Naive thymus-derived CD8-positive, alpha-beta T cell (primary cell): Measurements from ENCODE around the gene TRDN. TPM values are rescaled to one million over a fixed set of nuclear protein-coding genes. Genes with fewer than 3 reads are reported as not detected.
"Not testable (repeated sequence)": the region's sequence is repeated elsewhere in the genome, so short reads cannot be mapped to it uniquely, and the experiment has no call there.

Experiments
- ATAC-seq, 2 donors: fragments of 150-1000 bp; cut with Tn5 transposase in 1 of 2; sonication (Bioruptor Pico), chemical (Tn5 transposase) in 1 of 2; 1 replicate in 1 of 2; 2 replicates in 1 of 2; pipeline ENCODE4 v1.10.0; 2021; ENCODE audit warnings: mild to moderate bottlenecking in 2 of 2, moderate library complexity in 2 of 2
- POLR2A ChIA-PET: fragments of 350-600 bp; sonication (Branson Sonifier 250); formaldehyde crosslinking; loops from one replicate; lab custom pipeline; 2021; ENCODE audit warnings: antibody characterized with exemption; lab: Charles Lee
- DNase-seq, 10 donors: peaks; one replicate each; pipeline versions ENCODE4 v3.0.0 to v3.0.0-alpha.2; 2020 to 2022
- H3K27ac Mint-ChIP-seq, 10 donors: one replicate each; pipeline ENCODE4 v1.8.0; 2020 to 2022; ENCODE audit warnings: mild to moderate bottlenecking in 10 of 10, mixed read lengths in 10 of 10, moderate library complexity in 4 of 10, inconsistent platforms in 1 of 10
- H3K27me3 Mint-ChIP-seq, 5 donors: one replicate each; pipeline ENCODE4 v1.8.0; 2021 to 2022; ENCODE audit warnings: mixed read lengths in 5 of 5
- H3K36me3 Mint-ChIP-seq, 3 donors: one replicate each; pipeline ENCODE4 v1.8.0; 2020 to 2022; ENCODE audit warnings: mixed read lengths in 3 of 3, mild to moderate bottlenecking in 2 of 3, inconsistent platforms in 1 of 3
- H3K4me1 Mint-ChIP-seq, 4 donors: one replicate each; pipeline ENCODE4 v1.8.0; 2021 to 2022; ENCODE audit warnings: mixed read lengths in 4 of 4
- H3K4me3 Mint-ChIP-seq, 10 donors: one replicate each; pipeline ENCODE4 v1.8.0; 2020 to 2022; ENCODE audit warnings: mild to moderate bottlenecking in 10 of 10, mixed read lengths in 10 of 10, moderate library complexity in 6 of 10, inconsistent platforms in 1 of 10
- H3K9me3 Mint-ChIP-seq, 9 donors: one replicate each; pipeline ENCODE4 v1.8.0; 2020 to 2022; ENCODE audit warnings: mixed read lengths in 9 of 9, mild to moderate bottlenecking in 3 of 9, inconsistent platforms in 1 of 9, moderate library complexity in 1 of 9
- polyA plus RNA-seq, 3 donors: library from polyadenylated mRNA; unstranded; fragments of 300-500 nt; fragmentation: Illumina TruSeq; gene quantifications; one replicate each; pipeline ENCODE4 v1.2.3, GENCODE V29; 2021
- total RNA-seq, 8 experiments: library from RNA in 2 of 8; stranded (reverse) in 2 of 8; gene quantifications; one replicate each; pipeline ENCODE4 v1.2.3 and lab custom pipeline; 2021 to 2026

Gene TRDN
- total and polyA plus RNA-seq, 5 experiments from 2014 or later, result not detected

DNA sequence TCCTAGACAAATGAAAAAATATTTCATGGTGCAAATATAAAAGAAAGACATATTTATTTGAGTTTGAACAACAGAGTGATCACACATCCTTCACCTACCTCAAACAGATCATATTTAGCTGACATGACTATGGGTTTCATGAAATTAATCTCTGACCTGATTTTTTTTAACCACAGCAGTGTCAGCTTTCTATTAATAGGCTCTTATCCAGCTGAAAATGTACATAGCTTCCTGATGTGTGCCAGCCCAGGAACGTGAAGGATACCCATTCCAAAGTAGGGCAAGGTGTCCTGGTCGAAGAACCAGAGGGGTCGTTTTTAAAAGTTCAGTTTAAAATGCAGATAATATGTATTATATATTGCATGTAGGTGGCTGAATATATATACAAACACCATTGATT lies 19.8 kb downstream of the TRDN start:
- H3K36me3 Mint-ChIP-seq, result no peaks in the 10 kb centered on the region
- no peaks in the 10 kb centered on the region for H3K27me3 Mint-ChIP-seq
- H3K9me3 Mint-ChIP-seq, result peaks cover 0 to 14% (median 0%) of the 10 kb centered on the region in 9 donors
- H3K27ac Mint-ChIP-seq, result no peak overlapping the region
- no peak for DNase-seq
- POLR2A ChIA-PET, result no interaction called here
- H3K4me3 Mint-ChIP-seq, result no peak overlapping the region
- no peak for ATAC-seq
- H3K4me1 Mint-ChIP-seq, result no peaks in the 10 kb centered on the region

DNA sequence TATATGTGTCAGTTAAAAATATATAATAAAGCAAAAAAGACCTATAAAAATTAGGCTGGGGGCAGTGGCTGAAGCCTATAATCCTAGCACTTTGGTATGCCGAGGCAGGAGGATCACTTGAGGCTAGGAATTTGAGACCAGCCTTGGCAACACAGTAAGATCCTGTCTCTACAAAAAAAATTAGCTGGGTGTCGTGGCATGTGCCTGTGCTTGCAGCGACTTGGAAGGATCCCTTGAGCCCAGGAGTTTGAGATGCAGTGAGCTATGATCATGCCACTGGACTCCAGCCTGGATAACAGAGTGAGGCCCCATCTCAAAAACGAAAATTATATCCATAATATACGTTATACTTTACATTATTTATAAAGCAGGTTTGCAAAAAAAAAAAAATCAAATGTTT lies 20.7 kb downstream of the TRDN start:
- Mint-ChIP-seq H3K4me3 (no peak overlapping the region), H3K9me3 (peaks cover 0 to 11% (median 0%) of the 10 kb centered on the region in 9 donors), H3K36me3 (no peaks in the 10 kb centered on the region), H3K27me3 (no peaks in the 10 kb centered on the region), H3K27ac (no peak overlapping the region), H3K4me1 (no peaks in the 10 kb centered on the region)
- ATAC-seq, result no peak
- DNase-seq, result no peak
- POLR2A ChIA-PET, result no interaction called here

DNA sequence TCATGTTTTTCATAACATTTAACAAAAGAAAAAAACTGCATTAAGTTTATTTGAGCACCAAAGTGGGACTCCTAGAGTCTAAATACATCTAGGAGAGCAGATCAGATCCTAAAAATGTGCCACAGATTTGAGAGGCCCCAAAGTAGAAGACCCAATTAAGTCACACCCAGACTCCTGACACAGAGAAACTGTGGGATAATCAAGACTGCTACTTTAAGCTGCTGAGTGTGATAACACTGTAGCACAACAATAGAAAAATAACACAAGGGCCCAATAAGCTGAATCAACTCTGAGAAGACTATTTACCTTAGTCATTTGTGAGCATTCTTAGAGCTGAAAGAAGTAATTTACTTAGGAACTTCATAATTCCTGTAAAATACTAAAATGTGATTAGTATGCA lies 26.0 kb downstream of the TRDN start:
- H3K4me3 Mint-ChIP-seq, result no peak overlapping the region
- H3K27me3 Mint-ChIP-seq, result no peaks in the 10 kb centered on the region
- no peaks in the 10 kb centered on the region for H3K36me3 Mint-ChIP-seq
- H3K4me1 Mint-ChIP-seq, result no peaks in the 10 kb centered on the region
- DNase-seq (no peak), ATAC-seq (no peak)
- no peak overlapping the region for H3K27ac Mint-ChIP-seq
- peaks cover 0 to 3% (median 0%) of the 10 kb centered on the region in 9 donors for H3K9me3 Mint-ChIP-seq
- POLR2A ChIA-PET, result no interaction called here

DNA sequence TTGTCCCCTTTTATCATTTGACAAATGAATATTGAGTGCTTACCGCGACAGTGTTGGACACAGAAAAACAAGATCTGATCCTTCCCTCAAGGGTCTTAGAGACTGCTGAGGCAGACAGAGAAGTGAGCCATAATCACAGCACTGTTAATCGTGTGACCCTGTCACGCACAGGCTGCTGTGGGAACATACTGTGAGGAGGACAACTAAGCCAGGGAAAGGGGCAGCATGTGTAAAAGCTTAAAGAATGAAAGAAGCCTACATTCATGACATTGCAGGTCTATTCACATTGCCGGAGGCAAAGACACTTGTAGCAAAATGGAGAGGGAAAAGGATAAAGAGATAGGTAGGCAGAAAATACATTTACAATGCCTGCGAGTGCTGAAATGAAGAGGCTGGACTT lies 32.7 kb downstream of the TRDN start:
- ATAC-seq (no peak), DNase-seq (no peak)
- Mint-ChIP-seq H3K36me3 (no peaks in the 10 kb centered on the region), H3K9me3 (peaks cover 0 to 7% (median 0%) of the 10 kb centered on the region in 9 donors), H3K4me1 (no peaks in the 10 kb centered on the region), H3K27me3 (no peaks in the 10 kb centered on the region), H3K4me3 (no peak overlapping the region), H3K27ac (no peak overlapping the region)
- POLR2A ChIA-PET, result no interaction called here

DNA sequence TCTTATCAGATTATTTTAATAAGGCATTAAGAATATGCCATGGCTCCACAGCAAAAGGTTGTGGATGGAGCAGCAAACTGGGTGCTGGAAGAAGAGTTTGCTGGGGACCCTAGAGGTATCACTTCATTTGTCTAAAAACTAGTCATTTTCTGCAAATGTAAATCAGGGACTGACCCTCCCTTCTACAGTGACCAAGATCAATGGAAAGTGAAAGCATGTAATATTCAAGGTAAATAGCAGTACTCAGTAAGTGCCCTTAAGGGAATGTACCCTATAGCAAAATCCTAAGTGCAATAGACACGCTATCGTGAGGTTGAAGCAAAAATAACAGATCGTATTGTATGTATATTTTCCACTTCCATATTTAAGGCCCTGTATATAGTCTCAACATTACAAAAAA lies 38.7 kb downstream of the TRDN start:
- DNase-seq, result no peak
- ATAC-seq, result no peak
- peaks cover 0 to 11% (median 0%) of the 10 kb centered on the region in 9 donors for H3K9me3 Mint-ChIP-seq
- H3K27ac Mint-ChIP-seq, result no peak overlapping the region
- no peaks in the 10 kb centered on the region for H3K27me3 Mint-ChIP-seq
- no peak overlapping the region for H3K4me3 Mint-ChIP-seq
- no peaks in the 10 kb centered on the region for H3K4me1 Mint-ChIP-seq
- no peaks in the 10 kb centered on the region for H3K36me3 Mint-ChIP-seq
- POLR2A ChIA-PET, result no interaction called here

DNA sequence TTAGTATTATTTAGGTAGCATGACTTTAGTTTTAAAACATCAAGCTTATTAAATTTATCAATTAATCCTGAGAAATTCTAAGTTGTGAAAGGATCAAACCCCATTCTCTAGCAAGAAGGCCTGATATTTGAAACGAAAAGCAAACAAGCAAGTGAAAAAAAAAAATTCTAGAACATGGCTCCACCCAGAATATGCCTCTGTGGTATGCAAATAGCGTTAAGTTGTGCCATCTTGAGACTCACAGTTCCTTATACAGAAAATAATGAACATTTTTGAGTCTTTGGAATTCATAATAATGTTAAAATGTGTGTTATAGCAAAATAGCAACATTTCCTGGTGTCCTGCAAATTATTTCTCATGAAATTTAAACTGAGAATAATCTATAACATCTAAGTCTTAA lies 42.0 kb downstream of the TRDN start:
- peaks cover 0 to 11% (median 0%) of the 10 kb centered on the region in 9 donors for H3K9me3 Mint-ChIP-seq
- H3K4me1 Mint-ChIP-seq, result no peaks in the 10 kb centered on the region

DNA sequence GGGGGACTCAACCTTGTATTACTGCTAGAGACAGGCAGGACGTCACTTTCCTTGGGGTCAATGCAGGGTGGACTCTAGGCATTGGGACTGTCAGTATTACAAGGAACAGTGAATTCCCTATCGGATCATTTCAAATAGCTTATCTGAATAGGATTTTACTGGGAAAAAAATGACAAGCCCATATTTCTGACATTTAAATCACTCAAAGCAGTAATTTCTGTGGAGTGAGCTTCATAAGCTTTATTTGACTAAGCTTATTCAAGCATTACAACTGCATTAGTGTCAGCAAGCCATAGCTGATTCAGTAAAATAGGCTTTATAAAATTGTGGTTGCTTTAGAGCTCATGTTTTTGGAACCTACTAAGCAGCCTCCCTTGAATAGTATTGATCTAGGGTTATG lies 44.3 kb downstream of the TRDN start:
- ATAC-seq (no peak), DNase-seq (no peak)
- Mint-ChIP-seq H3K36me3 (no peaks in the 10 kb centered on the region), H3K27me3 (no peaks in the 10 kb centered on the region), H3K4me1 (no peaks in the 10 kb centered on the region), H3K27ac (no peak overlapping the region), H3K9me3 (peaks cover 0 to 7% (median 0%) of the 10 kb centered on the region in 9 donors), H3K4me3 (no peak overlapping the region)
- POLR2A ChIA-PET, result no interaction called here

More for the DNA sequence above, 42.0 kb downstream of the TRDN start:
- POLR2A ChIA-PET, result no interaction called here
- Mint-ChIP-seq H3K27ac (no peak overlapping the region), H3K27me3 (no peaks in the 10 kb centered on the region), H3K4me3 (no peak overlapping the region), H3K36me3 (no peaks in the 10 kb centered on the region)
- ATAC-seq, result no peak
- DNase-seq, result no peak

DNA sequence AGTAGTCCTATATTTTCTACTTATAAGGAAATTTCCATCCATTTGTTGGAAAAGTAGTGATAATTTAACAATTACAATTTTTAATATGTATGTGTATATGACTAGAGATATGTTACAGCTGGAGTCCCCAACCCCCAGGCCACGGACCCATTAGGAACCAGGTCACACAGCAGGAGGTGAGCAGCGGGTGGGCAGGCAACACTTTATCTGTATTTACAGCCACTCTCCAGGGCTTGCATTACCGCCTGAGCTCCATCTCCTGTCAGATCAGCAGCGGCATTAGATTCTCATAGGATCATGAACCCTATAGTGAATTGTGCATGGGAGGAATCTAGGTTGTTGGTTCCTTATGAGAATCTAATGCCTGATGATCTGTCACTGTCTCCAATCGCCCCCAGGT lies 46.8 kb downstream of the TRDN start:
- POLR2A ChIA-PET, result no interaction called here
- Mint-ChIP-seq H3K4me3 (no peak overlapping the region), H3K36me3 (no peaks in the 10 kb centered on the region), H3K27ac (no peak overlapping the region), H3K27me3 (peaks cover 0 to 6% (median 0%) of the 10 kb centered on the region in 5 donors), H3K9me3 (peaks cover 0 to 17% (median 0%) of the 10 kb centered on the region in 9 donors), H3K4me1 (no peaks in the 10 kb centered on the region)
- ATAC-seq (no peak), DNase-seq (no peak)

DNA sequence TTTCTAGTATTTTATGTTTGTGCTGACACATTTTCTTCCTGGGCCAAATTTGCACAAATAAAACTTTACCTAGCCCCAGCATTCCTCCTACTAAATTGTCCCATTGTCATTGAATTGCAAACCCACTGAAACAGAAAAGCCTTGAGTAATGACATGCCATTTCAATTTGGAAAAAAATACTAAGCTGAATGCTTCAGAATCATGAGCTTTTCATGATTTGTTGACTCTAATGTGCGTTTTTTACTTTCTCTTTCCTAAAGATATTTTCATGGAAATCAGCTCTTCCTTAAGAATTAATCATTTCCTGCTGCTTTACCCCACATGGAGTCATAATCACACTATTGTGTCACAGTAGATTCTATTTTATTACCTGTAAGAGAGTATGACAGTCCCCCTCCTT lies 47.4 kb downstream of the TRDN start:
- H3K27ac Mint-ChIP-seq, result no peak overlapping the region
- peaks cover 0 to 6% (median 0%) of the 10 kb centered on the region in 5 donors for H3K27me3 Mint-ChIP-seq
- DNase-seq (no peak), ATAC-seq (no peak)
- POLR2A ChIA-PET, result no interaction called here
- H3K4me1 Mint-ChIP-seq, result no peaks in the 10 kb centered on the region
- H3K9me3 Mint-ChIP-seq, result peaks cover 0 to 20% (median 0%) of the 10 kb centered on the region in 9 donors
- H3K36me3 Mint-ChIP-seq, result no peaks in the 10 kb centered on the region
- no peak overlapping the region for H3K4me3 Mint-ChIP-seq

DNA sequence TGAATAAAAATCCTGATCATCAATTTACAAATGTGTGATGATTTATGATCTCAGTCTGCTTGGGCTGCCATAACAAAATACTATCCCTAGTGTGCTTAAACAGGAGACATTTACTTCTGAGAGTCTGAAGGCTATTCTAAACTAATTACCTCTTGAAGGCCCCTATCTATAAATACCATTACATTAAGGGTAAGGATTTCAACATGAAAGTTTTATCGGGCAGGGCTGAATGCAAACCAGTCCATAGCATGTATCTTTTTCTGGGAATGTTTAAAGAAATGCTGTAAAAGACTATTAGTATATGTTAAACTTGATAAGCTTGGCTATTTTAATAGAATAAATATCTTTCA lies 48.2 kb downstream of the TRDN start:
- Mint-ChIP-seq H3K9me3 (peaks cover 0 to 28% (median 0%) of the 10 kb centered on the region in 9 donors), H3K27me3 (peaks cover 0 to 13% (median 0%) of the 10 kb centered on the region in 5 donors), H3K4me3 (no peak overlapping the region), H3K4me1 (no peaks in the 10 kb centered on the region), H3K27ac (no peak overlapping the region), H3K36me3 (no peaks in the 10 kb centered on the region)
- DNase-seq (no peak), ATAC-seq (no peak)
- POLR2A ChIA-PET, result no interaction called here

DNA sequence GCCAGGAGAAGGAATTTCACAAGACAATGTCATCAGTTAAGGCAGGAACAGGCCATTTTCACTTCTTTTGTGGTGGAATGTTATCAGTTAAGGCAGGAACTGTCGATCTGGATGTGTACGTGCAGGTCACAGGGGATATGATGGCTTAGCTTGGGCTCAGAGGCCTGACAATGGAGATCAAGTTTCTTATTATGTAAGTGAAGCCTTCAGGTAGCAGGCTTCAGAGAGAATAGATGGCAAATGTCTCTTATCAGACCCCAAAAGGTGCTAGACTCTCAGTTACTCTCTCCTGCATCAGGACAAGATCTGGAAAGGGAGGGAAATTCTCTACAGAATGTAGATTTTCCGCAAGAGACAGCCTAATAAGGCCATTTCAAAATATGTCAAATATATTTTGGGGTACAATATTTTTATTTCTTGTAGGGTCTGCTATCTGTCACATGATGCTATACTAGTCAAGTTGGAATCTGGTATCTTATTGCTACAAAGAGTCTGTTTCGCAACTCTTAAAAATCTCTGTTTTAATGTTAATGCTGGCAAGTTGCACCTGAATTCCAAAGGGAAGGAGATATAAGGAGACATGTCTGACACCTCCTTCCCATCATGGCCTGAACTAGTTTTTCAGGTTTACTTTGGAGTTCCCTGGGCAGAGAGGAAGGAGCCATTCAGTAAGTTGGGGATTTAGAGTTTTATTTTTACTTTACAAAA lies 48.8 kb downstream of the TRDN start:
- peaks cover 0 to 13% (median 0%) of the 10 kb centered on the region in 5 donors for H3K27me3 Mint-ChIP-seq
- POLR2A ChIA-PET, result no interaction called here

DNA sequence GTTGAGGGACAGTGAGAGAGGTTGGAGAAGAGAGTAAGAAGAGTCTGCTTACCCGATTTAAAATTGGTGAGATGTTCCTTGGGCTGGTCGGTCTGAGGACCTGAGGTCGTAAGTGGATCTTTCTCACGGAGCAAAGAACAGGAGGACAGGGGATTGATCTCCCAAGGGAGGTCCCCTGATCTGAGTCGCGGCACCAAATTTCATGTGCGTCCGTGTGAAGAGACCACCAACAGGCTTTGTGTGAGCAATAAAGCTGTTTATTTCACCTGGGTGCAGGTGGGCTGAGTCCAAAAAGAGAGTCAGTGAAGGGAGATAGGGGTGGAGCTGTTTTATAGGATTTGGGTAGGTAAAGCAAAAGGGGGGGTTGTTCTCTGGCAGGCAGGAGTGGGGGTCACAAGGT lies 49.3 kb downstream of the TRDN start:
- H3K4me3 Mint-ChIP-seq, ATAC-seq: not testable (repeated sequence)

More for the DNA sequence above, 48.8 kb downstream of the TRDN start:
- DNase-seq, result no peak
- no peaks in the 10 kb centered on the region for H3K36me3 Mint-ChIP-seq
- no peak for ATAC-seq
- no peaks in the 10 kb centered on the region for H3K4me1 Mint-ChIP-seq
- peaks cover 0 to 30% (median 0%) of the 10 kb centered on the region in 9 donors for H3K9me3 Mint-ChIP-seq
- H3K4me3 Mint-ChIP-seq, result no peak overlapping the region
- H3K27ac Mint-ChIP-seq, result no peak overlapping the region

DNA sequence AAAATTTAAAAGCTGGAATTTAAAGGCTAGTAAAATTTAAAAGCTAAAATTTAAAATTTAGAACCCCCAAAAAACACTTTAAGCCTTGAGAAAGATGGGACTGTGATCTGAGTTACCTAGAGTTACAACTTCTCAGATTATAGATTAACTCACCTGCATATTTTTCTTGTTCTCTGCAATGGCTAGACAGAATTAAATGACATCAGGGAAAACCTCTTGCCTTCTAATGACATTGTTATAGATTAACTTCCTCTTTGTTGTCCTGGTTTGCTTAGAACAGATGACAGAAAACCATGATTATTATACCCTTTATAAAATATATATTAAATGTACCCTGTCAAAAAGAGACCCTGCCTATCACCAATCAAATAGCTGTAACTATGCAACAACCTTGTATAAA lies 56.4 kb downstream of the TRDN start:
- Mint-ChIP-seq H3K27ac (no peak overlapping the region), H3K27me3 (peaks cover 0 to 6% (median 0%) of the 10 kb centered on the region in 5 donors), H3K4me3 (no peak overlapping the region), H3K4me1 (no peaks in the 10 kb centered on the region), H3K36me3 (no peaks in the 10 kb centered on the region), H3K9me3 (peaks cover 0 to 36% (median 2%) of the 10 kb centered on the region in 9 donors)
- POLR2A ChIA-PET, result no interaction called here
- DNase-seq (no peak), ATAC-seq (no peak)

More for the DNA sequence above, 49.3 kb downstream of the TRDN start:
- Mint-ChIP-seq H3K9me3 (peaks cover 0 to 32% (median 0%) of the 10 kb centered on the region in 9 donors), H3K27me3 (peaks cover 0 to 13% (median 0%) of the 10 kb centered on the region in 5 donors)
- H3K4me1 Mint-ChIP-seq, DNase-seq, POLR2A ChIA-PET, H3K27ac Mint-ChIP-seq, H3K36me3 Mint-ChIP-seq: not testable (repeated sequence)

DNA sequence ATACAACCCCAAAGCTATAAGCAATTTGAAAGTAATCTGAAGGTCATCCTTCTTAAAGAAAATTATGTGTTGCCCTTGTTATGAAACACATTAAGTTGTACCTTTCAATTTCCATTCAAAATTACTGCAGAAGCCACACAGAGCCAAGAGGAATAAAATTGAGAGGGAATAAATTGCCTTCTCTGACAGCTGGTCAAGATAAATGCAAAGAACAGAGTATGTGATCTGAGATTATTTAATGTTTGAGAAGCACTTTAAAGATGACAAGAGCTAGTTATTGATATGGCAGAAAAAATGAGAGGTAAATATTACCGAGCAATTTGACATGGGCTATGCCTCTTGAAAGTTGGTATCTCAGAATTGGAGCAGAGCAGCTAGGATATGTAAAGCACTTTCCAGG lies 61.6 kb downstream of the TRDN start:
- H3K4me1 Mint-ChIP-seq, result no peaks in the 10 kb centered on the region
- peak overlapping the region in 1 of 10 donors; percentile 1 for H3K27ac Mint-ChIP-seq
- POLR2A ChIA-PET, result interaction anchor here (0.6 kb wide), 1 partner anchor 10 kb away, joined by 4 read pairs; no protein-coding TSS in a partner anchor
- peaks cover 0 to 10% (median 0%) of the 10 kb centered on the region in 9 donors for H3K9me3 Mint-ChIP-seq
- no peak for DNase-seq
- no peaks in the 10 kb centered on the region for H3K27me3 Mint-ChIP-seq
- H3K4me3 Mint-ChIP-seq, result no peak overlapping the region
- no peak for ATAC-seq
- no peaks in the 10 kb centered on the region for H3K36me3 Mint-ChIP-seq
